OCI-LY7 (cell line): Measurements from ENCODE around the gene NID2. TPM values are rescaled to one million over a fixed set of nuclear protein-coding genes. Genes with fewer than 3 reads are reported as not detected.

Experiments
- BruUV-seq: library from RNA; stranded (reverse); fragments of 400-500 nt; replicated peaks from 2 replicates; lab custom pipeline; 2021; lab: Mats Ljungman, UMichigan
- CTCF ChIA-PET: fragments of 300-600 bp; sonication (Branson Sonifier 250); formaldehyde crosslinking; loops from one replicate; lab custom pipeline; 2022; ENCODE audit warnings: antibody characterized with exemption; ENCODE audit not compliant: unreplicated experiment; lab: Charles Lee
- POLR2A ChIA-PET: fragments of 300-600 bp; sonication (Branson Sonifier 250); formaldehyde crosslinking; loops from one replicate; lab custom pipeline; 2022; ENCODE audit warnings: antibody characterized with exemption; lab: Charles Lee
- DNase-seq: peaks from one replicate; pipeline ENCODE4 v3.0.0-alpha.2; 2015; ENCODE audit warnings: low spot score
- H2AFZ ChIP-seq: fragments of 200-600 bp; sonication (generic), shearing (Covaris generic); 2 replicates; pipeline ENCODE4 v1.6.1; 2014; ENCODE audit warnings: mild to moderate bottlenecking, antibody characterized with exemption, low read length, moderate library complexity
- H3K27ac ChIP-seq: fragments of 200-600 bp; sonication (generic); 2 replicates; pipeline ENCODE4 v1.5.1; 2014; ENCODE audit warnings: mixed run types, low read depth, mild to moderate bottlenecking, moderate library complexity, low read length, inconsistent platforms; ENCODE audit not compliant: poor library complexity, severe bottlenecking
- H3K36me3 ChIP-seq: fragments of 200-600 bp; sonication (generic); 2 replicates; pipeline ENCODE4 v1.6.1; 2014; ENCODE audit warnings: mild to moderate bottlenecking, antibody characterized with exemption, low read length, moderate library complexity, mixed read lengths; ENCODE audit not compliant: insufficient read depth
- H3K4me1 ChIP-seq: fragments of 200-600 bp; sonication (generic); 2 replicates; pipeline ENCODE4 v1.5.1; 2014; ENCODE audit warnings: mild to moderate bottlenecking, low read length; ENCODE audit not compliant: insufficient read depth, poor library complexity, severe bottlenecking
- H3K4me2 ChIP-seq: fragments of 200-600 bp; sonication (generic); 2 replicates; pipeline ENCODE4 v1.6.1; 2014; ENCODE audit warnings: mild to moderate bottlenecking, low read length
- H3K4me3 ChIP-seq: fragments of 200-600 bp; sonication (generic); 2 replicates; pipeline ENCODE4 v1.5.1; 2014; ENCODE audit warnings: mild to moderate bottlenecking, low read depth, low read length; ENCODE audit not compliant: poor library complexity, severe bottlenecking
- H3K79me2 ChIP-seq: fragments of 200-600 bp; sonication (generic); 2 replicates; pipeline ENCODE4 v1.6.1; 2016; ENCODE audit warnings: low read depth, mild to moderate bottlenecking, low read length, moderate library complexity, mixed read lengths; ENCODE audit not compliant: insufficient read depth
- H3K9me2 ChIP-seq: fragments of 200-600 bp; sonication (generic); 2 replicates; pipeline ENCODE4 v1.6.1; 2016; ENCODE audit warnings: mild to moderate bottlenecking, low read length, mixed read lengths; ENCODE audit not compliant: insufficient read depth
- H3K9me3 ChIP-seq: fragments of 200-600 bp; sonication (generic); 2 replicates; pipeline ENCODE4 v1.6.1; 2014; ENCODE audit warnings: mild to moderate bottlenecking, mixed run types, low read length, mixed read lengths
- H4K20me1 ChIP-seq: fragments of 200-600 bp; sonication (generic); 2 replicates; pipeline ENCODE4 v1.6.1; 2014; ENCODE audit warnings: mild to moderate bottlenecking, antibody characterized with exemption, low read length, moderate library complexity, mixed read lengths; ENCODE audit not compliant: insufficient read depth
- CTCF ChIP-seq: fragments of 200-600 bp; sonication (generic); conservative IDR thresholded peaks from 2 replicates; pipeline ENCODE4 v1.5.1; 2014; ENCODE audit warnings: mild to moderate bottlenecking, antibody characterized with exemption, low read length, moderate library complexity, mixed read lengths
- EZH2phosphoT487 ChIP-seq: fragments of 200-600 bp; sonication (generic); IDR thresholded peaks from 2 replicates; pipeline ENCODE4 v1.6.1; 2018; ENCODE audit warnings: low read depth, borderline replicate concordance, mild to moderate bottlenecking, mixed run types, antibody characterized with exemption, low read length, moderate library complexity, mixed read lengths
- intact Hi-C: fragments of 100-400 bp; cut with micrococcal nuclease; formaldehyde crosslinking; loops from one replicate; pipeline ENCODE4 v1.10.0; 2022; ENCODE audit not compliant: unreplicated experiment
- total RNA-seq, 2 experiments: library from RNA; depleted of rRNA in 1 of 2; stranded (reverse); fragments of >200 nt in 1 of 2; shearing (Covaris generic) in 1 of 2; gene quantifications; 2 replicates each; pipeline ENCODE4 v1.2.3, GENCODE V29; 2014 to 2022

The NID2 gene
- total RNA-seq, 2 experiments from 2014 or later, result not detected

- no peak for DNase-seq
- H3K79me2 ChIP-seq, result no peaks in the 10 kb centered on the region
- no peak overlapping the region for H3K27ac ChIP-seq
- no peak overlapping the region for H3K4me3 ChIP-seq
- ChIA-PET POLR2A (interaction anchor here (0.6 to 1.0 kb wide), 2 partner anchors 15 to 352 kb away, joined by 3 read pairs; no protein-coding TSS in a partner anchor), CTCF (no interaction called here)
- BruUV-seq, result no TSS peak
- no peaks in the 10 kb centered on the region for H3K9me2 ChIP-seq
- no peaks in the 10 kb centered on the region for H3K9me3 ChIP-seq
- no peaks in the 10 kb centered on the region for H4K20me1 ChIP-seq
- intact Hi-C loops, result no loop called here
- H3K4me2 ChIP-seq, result no peak overlapping the region
- H2AFZ ChIP-seq, result no peak overlapping the region
- no peaks in the 10 kb centered on the region for H3K36me3 ChIP-seq
- no peak for TF ChIP-seq EZH2phosphoT487
- TF ChIP-seq CTCF, result no peak
- no peaks in the 10 kb centered on the region for H3K4me1 ChIP-seq
These were observed 7.0 kb downstream of the NID2 start for GRCh38 chr14:52061890-52062289.

GRCh38 chr14:52061390-52061789 is 7.5 kb downstream of the NID2 start:
- H3K9me2 ChIP-seq, result no peaks in the 10 kb centered on the region
- H3K9me3 ChIP-seq, result no peaks in the 10 kb centered on the region
- H3K4me1 ChIP-seq, result no peaks in the 10 kb centered on the region
- DNase-seq, result no peak
- BruUV-seq, result no TSS peak
- no peak for TF ChIP-seq EZH2phosphoT487
- TF ChIP-seq CTCF, result no peak
- H3K36me3 ChIP-seq, result no peaks in the 10 kb centered on the region
- intact Hi-C loops, result no loop called here
- POLR2A ChIA-PET, result no interaction called here
- H2AFZ ChIP-seq, result no peak overlapping the region
- no peak overlapping the region for H3K4me2 ChIP-seq
- no peaks in the 10 kb centered on the region for H3K79me2 ChIP-seq
- H4K20me1 ChIP-seq, result no peaks in the 10 kb centered on the region
- H3K27ac ChIP-seq, result no peak overlapping the region
- CTCF ChIA-PET, result no interaction called here
- H3K4me3 ChIP-seq, result no peak overlapping the region

- Histone ChIP-seq H3K4me2 (no peak overlapping the region), H3K9me2 (no peaks in the 10 kb centered on the region), H3K27ac (no peak overlapping the region), H3K9me3 (no peaks in the 10 kb centered on the region), H3K4me1 (no peaks in the 10 kb centered on the region), H2AFZ (no peak overlapping the region), H3K79me2 (no peaks in the 10 kb centered on the region), H3K4me3 (no peak overlapping the region), H4K20me1 (no peaks in the 10 kb centered on the region), H3K36me3 (no peaks in the 10 kb centered on the region)
- ChIA-PET CTCF (no interaction called here), POLR2A (interaction anchor here (0.7 kb wide), 1 partner anchor 43 kb away, joined by 8 read pairs; no protein-coding TSS in a partner anchor)
- intact Hi-C loops, result no loop called here
- no TSS peak for BruUV-seq
- no peak for DNase-seq
- TF ChIP-seq CTCF, result no peak
- TF ChIP-seq EZH2phosphoT487, result no peak
These were observed 8.8 kb downstream of the NID2 start for GRCh38 chr14:52060080-52060479.
